K562 (cell line): ENCODE measurements around the gene TBX1. TPM values are rescaled to one million over a fixed set of nuclear protein-coding genes. Genes with fewer than 3 reads are reported as not detected.

Experiments
- CBFA2T2 ChIP-seq: fragments of 450-650 bp; conservative IDR thresholded peaks from 2 replicates; pipeline ENCODE4 v1.6.1; 2017; ENCODE audit warnings: mild to moderate bottlenecking
- EP400 ChIP-seq: fragments of 450-650 bp; IDR thresholded peaks from 2 replicates; pipeline ENCODE4 v1.6.1; 2017; ENCODE audit warnings: antibody characterized with exemption, mild to moderate bottlenecking, moderate library complexity
- JUND ChIP-seq, 2 experiments: IDR thresholded peaks; 2 replicates in 1 of 2; 3 replicates in 1 of 2; pipeline ENCODE4 v1.6.1; 2011; ENCODE audit warnings: borderline replicate concordance in 2 of 2, low read depth in 2 of 2, low read length in 2 of 2, improper control_type of control experiment in 1 of 2, missing biosample characterization in 1 of 2, missing genetic modification characterization in 1 of 2, missing genetic modification reagents in 1 of 2
- KDM5B ChIP-seq: fragments of 200-600 bp; sonication (generic); IDR thresholded peaks from 2 replicates; pipeline ENCODE4 v1.6.1; 2012; ENCODE audit warnings: low read depth, mild to moderate bottlenecking, moderate library complexity, low read length, control low read depth, inconsistent platforms; ENCODE audit not compliant: insufficient replicate concordance
- MCM5 ChIP-seq: fragments of 450-650 bp; IDR thresholded peaks from 2 replicates; pipeline ENCODE4 v1.6.1; 2016; ENCODE audit warnings: low read depth
- MECOM ChIP-seq: fragments of 250-450 bp; sonication (Bioruptor Pico); IDR thresholded peaks from 2 replicates; pipeline ENCODE4 v1.8.0; 2022; ENCODE audit warnings: inconsistent platforms
- MIER1 ChIP-seq: fragments of 450-650 bp; IDR thresholded peaks from 2 replicates; pipeline ENCODE4 v1.6.1; 2016; ENCODE audit warnings: antibody characterized with exemption, mild to moderate bottlenecking, low read depth
- NFE2 ChIP-seq: IDR thresholded peaks from 2 replicates; pipeline ENCODE4 v1.6.1; 2014; ENCODE audit warnings: antibody characterized with exemption, low read depth
- NFXL1 ChIP-seq: fragments of 450-650 bp; formaldehyde crosslinking; IDR thresholded peaks from 2 replicates; pipeline ENCODE4 v1.4.0; 2021; ENCODE audit warnings: mild to moderate bottlenecking
- OTX1 ChIP-seq: fragments of 450-650 bp; formaldehyde crosslinking; IDR thresholded peaks from 2 replicates; pipeline ENCODE4 v1.4.0; 2022; ENCODE audit warnings: mild to moderate bottlenecking
- PHB ChIP-seq: fragments of 250-450 bp; sonication (Bioruptor Pico); IDR thresholded peaks from 2 replicates; pipeline ENCODE4 v1.5.0; 2021
- POU5F1 ChIP-seq: fragments of 150-350 bp; IDR thresholded peaks from 2 replicates; pipeline ENCODE4 v1.6.1; 2014; ENCODE audit warnings: borderline replicate concordance, low read length, low read depth, mild to moderate bottlenecking; ENCODE audit not compliant: partially characterized antibody
- RB1 ChIP-seq: fragments of 450-650 bp; IDR thresholded peaks from 2 replicates; pipeline ENCODE4 v1.6.1; 2017; ENCODE audit warnings: low read depth, mild to moderate bottlenecking
- RUNX1 ChIP-seq: sonication (generic); IDR thresholded peaks from 2 replicates; pipeline ENCODE4 v1.6.1; 2016; ENCODE audit warnings: antibody characterized with exemption, low read depth
- SMARCA4 ChIP-seq: fragments of 450-650 bp; IDR thresholded peaks from 2 replicates; pipeline ENCODE4 v1.6.1; 2016
- SMARCC2 ChIP-seq: fragments of 450-650 bp; IDR thresholded peaks from 2 replicates; pipeline ENCODE4 v1.6.1; 2017; ENCODE audit warnings: antibody characterized with exemption, moderate library complexity, mild to moderate bottlenecking, low read depth
- SMC3 ChIP-seq: conservative IDR thresholded peaks from 2 replicates; pipeline ENCODE4 v1.6.1; 2011; ENCODE audit warnings: low read depth, low read length, improper control_type of control experiment; ENCODE audit not compliant: insufficient read depth
- SP1 ChIP-seq: sonication (generic); formaldehyde crosslinking; IDR thresholded peaks from 2 replicates; pipeline ENCODE4 v1.8.1; 2022; ENCODE audit warnings: mild to moderate bottlenecking, missing genetic modification reagents
- SRF ChIP-seq, 2 experiments: fragments of 250-450, 450-650 bp in 1 of 2; sonication (Bioruptor Pico) in 1 of 2; sonication (generic) in 1 of 2; formaldehyde crosslinking; IDR thresholded peaks; 2 replicates each; pipeline versions ENCODE4 v1.5.0 to v1.5.1; 2020 to 2022; ENCODE audit warnings: mild to moderate bottlenecking in 1 of 2, missing genetic modification reagents in 1 of 2
- STAT5A ChIP-seq: IDR thresholded peaks from 2 replicates; pipeline ENCODE4 v1.6.1; 2012; ENCODE audit warnings: low read length, inconsistent platforms, borderline replicate concordance
- TCF15 ChIP-seq: fragments of 250-450 bp; sonication (Bioruptor Pico); IDR thresholded peaks from 2 replicates; pipeline ENCODE4 v1.8.0; 2022; ENCODE audit warnings: moderate library complexity, mild to moderate bottlenecking, inconsistent platforms
- ZNF41 ChIP-seq: fragments of 250-450 bp; sonication (Bioruptor Pico); conservative IDR thresholded peaks from 2 replicates; pipeline ENCODE4 v1.4.0; 2020; ENCODE audit warnings: mild to moderate bottlenecking
- ZNF75A ChIP-seq: fragments of 450-650 bp; formaldehyde crosslinking; IDR thresholded peaks from 2 replicates; pipeline ENCODE4 v1.4.0; 2020; ENCODE audit warnings: mild to moderate bottlenecking
- polyA plus RNA-seq, 8 experiments: library from polyadenylated mRNA; depleted of rRNA in 4 of 8; stranded (reverse) in 5 of 8; unstranded in 3 of 8; fragments of >200 nt; fragmentation: Nextera tagmentation in 2 of 8; fragmentation: Illumina TruSeq in 1 of 8; extraction: Ambion mirVana in 2 of 8; extraction: Trizol in 1 of 8; gene quantifications; 2 replicates each; pipeline versions ENCODE4 v1.2.1 to v1.2.3, GENCODE V29; 2011 to 2014; ENCODE audit warnings: inconsistent platforms in 1 of 8, missing spikeins in 1 of 8
- total RNA-seq, 7 experiments: library from RNA; depleted of rRNA in 6 of 7; stranded (reverse); fragments of >200 nt in 6 of 7; fragmentation: Illumina TruSeq in 2 of 7; extraction: Trizol in 2 of 7; gene quantifications; 2 replicates each; pipeline versions ENCODE4 v1.2.1 to v1.2.3, GENCODE V29; 2011 to 2021; ENCODE audit warnings: low replicate concordance in 1 of 7
- TF ChIP-seq, protein P1 (sequence below): sonication (generic); formaldehyde crosslinking; IDR thresholded peaks from 2 replicates; pipeline ENCODE4 v1.8.1; 2023; ENCODE audit warnings: mild to moderate bottlenecking, missing genetic modification reagents, moderate library complexity
- TF ChIP-seq, protein P2 (sequence below): fragments of 450-650 bp; formaldehyde crosslinking; IDR thresholded peaks from 2 replicates; pipeline ENCODE4 v1.4.0; 2022; ENCODE audit warnings: mild to moderate bottlenecking, moderate library complexity

The TBX1 gene
- total and polyA plus RNA-seq, 9 of the 15 experiments (the other 6 are each of a cell fraction or from before 2014, with no cell fraction given): 0.07 to 35.0 (median 3.9) TPM

DNA sequence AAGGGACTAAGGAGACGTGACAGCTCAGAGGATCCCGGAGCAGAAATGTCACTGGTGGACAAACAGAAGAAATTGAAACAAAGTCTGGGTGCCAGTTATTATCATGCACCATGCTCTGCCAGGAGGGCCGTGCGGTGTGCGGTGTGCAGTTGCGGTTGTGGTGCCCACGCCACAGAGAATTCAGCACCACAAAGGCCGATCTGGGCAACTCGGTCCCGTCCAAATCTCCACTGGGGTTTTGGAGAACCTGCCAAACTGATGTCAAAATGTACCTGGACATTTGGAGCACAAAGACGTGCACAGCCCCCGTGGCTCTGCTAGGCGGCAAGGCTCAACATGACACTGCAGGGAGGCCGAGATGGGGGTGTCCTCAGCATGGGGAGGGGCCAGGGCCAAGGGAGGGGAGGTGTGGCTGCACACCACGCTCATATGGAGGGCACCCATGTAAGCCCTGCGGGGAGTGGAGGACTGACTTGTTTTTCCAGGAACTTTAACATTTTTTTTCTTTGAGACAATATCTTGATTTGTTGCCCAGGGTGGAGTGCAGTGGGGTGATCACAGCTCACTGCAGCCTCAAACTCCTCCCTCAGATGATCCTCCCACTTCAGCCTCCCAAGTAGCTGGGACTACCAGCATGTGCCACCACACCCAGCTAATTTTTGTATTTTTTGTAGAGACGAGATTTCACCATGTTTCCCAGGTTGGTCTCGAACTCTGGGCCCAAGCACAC is 54.7 kb downstream of the TBX1 start (continued):
- TF ChIP-seq TCF15 (CRISPR knock-in tag) (0 out of 2 replicates have a peak, but pooled peaks have one; percentile 50), SP1 (CRISPR knock-in tag) (no peak), MECOM (CRISPR knock-in tag) (peak; percentile 75), STAT5A (peak; percentile 72; the same call in 1 of the 2 replicates), RUNX1 (peak; percentile 48; the same call in 1 of the 2 replicates), RB1 (peak; percentile 49; the same call in 1 of the 2 replicates), EP400 (no peak), PHB (CRISPR knock-in tag) (no peak), SMARCA4 (peak; percentile 84), SRF (CRISPR knock-in tag; IDR thresholded peaks at IDR 0.05) (peak in 1 of 2 experiments; percentile 90; a peak in 1 of 4 replicates), SMARCC2 (0 out of 2 replicates have a peak, but pooled peaks have one; percentile 28), NFXL1 (CRISPR knock-in tag) (peak; percentile 72; the same call in 1 of the 2 replicates), JUND (IDR thresholded peaks at IDR 0.05; ENCODE audit: borderline replicate concordance, low read depth, low read length) (peak; percentile 79), JUND (tag; IDR thresholded peaks at IDR 0.05; ENCODE audit: borderline replicate concordance, low read depth, low read length) (peak; percentile 78; the same call in 2 of the 3 replicates), MCM5 (no peak), CBFA2T2 (no peak), ZNF75A (CRISPR knock-in tag) (no peak), MIER1 (peak; percentile 27), NFE2 (peak; percentile 67), OTX1 (CRISPR knock-in tag) (peak; percentile 60; the same call in 1 of the 2 replicates), ZNF41 (CRISPR knock-in tag) (peak; percentile 70; the same call in 1 of the 2 replicates), SMC3 (no peak), KDM5B (peak; percentile 68), POU5F1 (no peak)
- TF ChIP-seq, protein P1, sequence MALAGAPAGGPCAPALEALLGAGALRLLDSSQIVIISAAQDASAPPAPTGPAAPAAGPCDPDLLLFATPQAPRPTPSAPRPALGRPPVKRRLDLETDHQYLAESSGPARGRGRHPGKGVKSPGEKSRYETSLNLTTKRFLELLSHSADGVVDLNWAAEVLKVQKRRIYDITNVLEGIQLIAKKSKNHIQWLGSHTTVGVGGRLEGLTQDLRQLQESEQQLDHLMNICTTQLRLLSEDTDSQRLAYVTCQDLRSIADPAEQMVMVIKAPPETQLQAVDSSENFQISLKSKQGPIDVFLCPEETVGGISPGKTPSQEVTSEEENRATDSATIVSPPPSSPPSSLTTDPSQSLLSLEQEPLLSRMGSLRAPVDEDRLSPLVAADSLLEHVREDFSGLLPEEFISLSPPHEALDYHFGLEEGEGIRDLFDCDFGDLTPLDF (CRISPR knock-in tag): 0 out of 2 replicates have a peak, but pooled peaks have one; percentile 6
- TF ChIP-seq, protein P2, sequence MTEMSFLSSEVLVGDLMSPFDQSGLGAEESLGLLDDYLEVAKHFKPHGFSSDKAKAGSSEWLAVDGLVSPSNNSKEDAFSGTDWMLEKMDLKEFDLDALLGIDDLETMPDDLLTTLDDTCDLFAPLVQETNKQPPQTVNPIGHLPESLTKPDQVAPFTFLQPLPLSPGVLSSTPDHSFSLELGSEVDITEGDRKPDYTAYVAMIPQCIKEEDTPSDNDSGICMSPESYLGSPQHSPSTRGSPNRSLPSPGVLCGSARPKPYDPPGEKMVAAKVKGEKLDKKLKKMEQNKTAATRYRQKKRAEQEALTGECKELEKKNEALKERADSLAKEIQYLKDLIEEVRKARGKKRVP (CRISPR knock-in tag): peak; percentile 56; the same call in 1 of the 2 replicates
